GM21529 (cell line): ENCODE measurements around the gene PRR12.

Source experiments
- ATAC-seq: cut with Tn5 transposase; IDR thresholded peaks from one replicate; pipeline ENCODE4 v1.9.1; 2021; ENCODE audit not compliant: unreplicated experiment

The PRR12 gene

GRCh38 chr19:49664171-49665035, 73.4 kb downstream of the PRR12 start:
- peak; percentile 44 for ATAC-seq

DNA sequence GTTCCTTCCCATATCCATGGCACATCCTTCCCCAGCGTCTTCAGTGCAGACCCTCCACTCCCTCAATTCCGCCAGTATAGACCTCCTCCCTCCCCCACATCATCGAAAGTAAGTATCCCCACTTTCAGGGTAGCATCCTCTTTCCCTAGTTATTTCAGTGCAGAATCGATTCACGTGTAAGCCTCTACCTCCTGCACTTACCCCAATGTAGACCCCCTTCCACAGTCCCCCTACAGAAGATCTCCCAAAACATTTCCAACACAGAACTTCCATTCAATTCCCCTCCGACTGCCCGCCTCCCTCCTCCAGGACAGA, 74.0 kb downstream of the PRR12 start:
- no peak for ATAC-seq

- peak; percentile 72 for ATAC-seq
Observed at GRCh38 chr19:49665351-49666119, 74.6 kb downstream of the PRR12 start, which contains the start of the genes BCL2L12 and IRF3. Gene BCL2L12 (plus strand): TSS chr19:49665933. CDS start chr19:49666693, 760 bp downstream. Gene IRF3 (minus strand): TSS chr19:49665857. CDS start chr19:49664838, 1,019 bp downstream.

DNA sequence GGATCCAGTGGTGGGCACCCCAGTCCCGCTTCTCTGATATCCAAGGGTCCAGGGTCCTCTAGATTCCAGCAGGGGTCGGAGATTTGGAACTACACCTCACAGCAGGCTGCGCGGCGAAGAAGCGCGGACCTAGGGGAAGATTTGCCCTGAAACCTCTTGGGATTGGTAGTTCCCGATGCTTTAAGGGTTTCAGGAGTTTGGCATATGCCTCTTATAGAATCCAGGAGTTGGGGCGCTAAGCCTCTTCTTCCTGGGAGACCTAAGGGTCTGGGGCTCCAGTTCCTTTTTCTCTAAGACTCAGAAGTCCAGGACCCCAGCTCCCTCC, 75.1 kb downstream of the PRR12 start:
- peak; percentile 12 for ATAC-seq

- no peak for ATAC-seq
Observed at GRCh38 chr19:49667473-49667872, 76.5 kb downstream of the PRR12 start.

- no peak for ATAC-seq
Observed at GRCh38 chr19:49669516-49669915, 78.5 kb downstream of the PRR12 start.

DNA sequence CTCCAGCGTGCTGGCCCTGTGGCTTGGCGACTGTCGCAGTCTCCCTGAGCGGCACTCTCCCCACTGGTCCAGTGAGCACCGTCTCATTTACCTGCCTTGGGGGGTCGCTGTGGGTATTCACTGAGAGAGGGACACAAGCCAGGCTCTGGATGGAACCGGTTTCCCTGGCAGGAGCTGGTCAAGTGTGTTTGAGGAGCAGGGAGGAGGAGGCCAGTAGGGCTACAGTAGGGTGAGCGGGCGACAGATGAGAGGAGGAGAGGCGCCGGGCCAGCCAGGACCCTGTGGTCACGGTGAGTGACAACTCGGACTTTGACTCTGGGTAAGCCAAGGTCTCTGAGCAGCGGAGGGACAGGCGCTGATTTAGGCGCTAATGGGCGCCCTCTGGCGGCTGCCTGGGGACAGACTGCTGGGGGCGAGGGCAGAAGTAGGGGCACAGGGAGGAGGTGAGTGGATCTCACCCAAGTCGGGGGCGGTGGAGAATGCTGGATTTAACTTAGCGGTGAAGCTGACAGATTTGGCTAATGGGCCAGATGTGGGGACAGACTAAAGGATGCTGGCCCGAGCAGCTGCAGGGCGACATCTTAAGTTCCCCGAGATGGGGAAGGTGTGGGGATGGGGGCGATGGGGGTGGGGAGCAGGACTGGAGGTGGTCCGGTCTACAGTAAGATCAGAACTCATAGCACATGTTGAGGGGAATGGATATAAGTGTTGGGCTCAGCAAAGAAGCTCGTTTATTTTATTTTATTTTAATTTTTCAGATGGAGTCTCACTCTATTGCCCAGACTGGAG, 81.3 kb downstream of the PRR12 start:
- no peak for ATAC-seq
